ENCODE data around the gene THSD7A. TPM values are rescaled to one million over a fixed set of nuclear protein-coding genes. Genes with fewer than 3 reads are reported as not detected.

Gene THSD7A
- total and polyA plus RNA-seq, 2 of the 13 experiments (the other 11 are each of a cell fraction or from before 2014, with no cell fraction given) = 0.01 to 0.07 TPM

- TF ChIP-seq ZNF609 (CRISPR knock-in tag; IDR thresholded peaks at IDR 0.05; ENCODE audit: borderline replicate concordance) = no peak
- TF ChIP-seq MYC (CRISPR knock-in tag; IDR thresholded peaks at IDR 0.05; ENCODE audit: borderline replicate concordance) = no peak
- no peak for TF ChIP-seq ZNF232 (CRISPR knock-in tag; IDR thresholded peaks at IDR 0.05; ENCODE audit: borderline replicate concordance)
- no peak for TF ChIP-seq ZFY (CRISPR knock-in tag; IDR thresholded peaks at IDR 0.05)
- no peak for TF ChIP-seq ZFX (CRISPR knock-in tag; IDR thresholded peaks at IDR 0.05; ENCODE audit: low read depth)
- TF ChIP-seq ZBED4 (CRISPR knock-in tag; IDR thresholded peaks at IDR 0.05; ENCODE audit: borderline replicate concordance) = no peak
Observed at GRCh38 chr7:11689096-11689495, 142.9 kb downstream of the THSD7A start (continued).
